ENCODE results near the gene IL1RN. TPM values are rescaled to one million over a fixed set of nuclear protein-coding genes. Genes with fewer than 3 reads are reported as not detected.
A peak's percentile ranks its signal among the peaks of the same experiment; 100 is the strongest.

The IL1RN gene
- total and polyA plus RNA-seq, 2 of the 13 experiments (the other 11 are each of a cell fraction or from before 2014, with no cell fraction given): 21.2 to 101 TPM

- TF ChIP-seq MAF1 (CRISPR knock-in tag; IDR thresholded peaks at IDR 0.05; ENCODE audit: borderline replicate concordance): no peak
- TF ChIP-seq ZSCAN25 (CRISPR knock-in tag; IDR thresholded peaks at IDR 0.05): no peak
- no peak for TF ChIP-seq ZNF556 (CRISPR knock-in tag; IDR thresholded peaks at IDR 0.05; ENCODE audit: borderline replicate concordance)
- TF ChIP-seq ZNF234 (CRISPR knock-in tag; conservative IDR thresholded peaks at IDR 0.05): no peak
- no peak for TF ChIP-seq ZBTB2 (CRISPR knock-in tag; IDR thresholded peaks at IDR 0.05; ENCODE audit: low read depth)
- TF ChIP-seq ZNF33A (CRISPR knock-in tag; IDR thresholded peaks at IDR 0.05; ENCODE audit: borderline replicate concordance): no peak
- TF ChIP-seq TCF7 (IDR thresholded peaks at IDR 0.05; ENCODE audit: low read depth): no peak; the same call in 1 of the 2 replicates
- no peak for TF ChIP-seq STAG1 (CRISPR knock-in tag; IDR thresholded peaks at IDR 0.05)
- TF ChIP-seq FOXA1 (IDR thresholded peaks at IDR 0.05): no peak
- no peak for TF ChIP-seq FOXA1 (CRISPR knock-in tag; IDR thresholded peaks at IDR 0.05)
- peak; percentile 54; the same call in 1 of the 2 replicates for TF ChIP-seq NFIC (IDR thresholded peaks at IDR 0.05; ENCODE audit: low read length)
- no peak for TF ChIP-seq CBFB (CRISPR knock-in tag; IDR thresholded peaks at IDR 0.05)
- TF ChIP-seq ZNF691 (CRISPR knock-in tag; IDR thresholded peaks at IDR 0.05; ENCODE audit: borderline replicate concordance, low read depth): no peak
- no peak for TF ChIP-seq NFKBIZ (CRISPR knock-in tag; IDR thresholded peaks at IDR 0.05)
- no peak for TF ChIP-seq PBX2 (CRISPR knock-in tag; IDR thresholded peaks at IDR 0.05)
- no peak for TF ChIP-seq HDAC2 (CRISPR knock-in tag; IDR thresholded peaks at IDR 0.05)
- no peak for TF ChIP-seq FIP1L1 (IDR thresholded peaks at IDR 0.05; ENCODE audit: borderline replicate concordance, insufficient read depth, low read depth, low read length)
- no peak for TF ChIP-seq ZNF615 (CRISPR knock-in tag; IDR thresholded peaks at IDR 0.05; ENCODE audit: borderline replicate concordance)
- TF ChIP-seq CENPX (CRISPR knock-in tag; IDR thresholded peaks at IDR 0.05): no peak
- TF ChIP-seq TRAFD1 (CRISPR knock-in tag; IDR thresholded peaks at IDR 0.05; ENCODE audit: borderline replicate concordance): no peak
- no peak for TF ChIP-seq ZBTB38 (CRISPR knock-in tag; IDR thresholded peaks at IDR 0.05)
- peak; percentile 8; the same call in 1 of the 2 replicates for TF ChIP-seq ZNF12 (CRISPR knock-in tag; IDR thresholded peaks at IDR 0.05)
- TF ChIP-seq ZNF460 (CRISPR knock-in tag; IDR thresholded peaks at IDR 0.05; ENCODE audit: borderline replicate concordance): no peak
- TF ChIP-seq TRIM24 (CRISPR knock-in tag; IDR thresholded peaks at IDR 0.05): no peak
- peak; percentile 69 for TF ChIP-seq HDAC1 (CRISPR knock-in tag; IDR thresholded peaks at IDR 0.05)
- 0 out of 2 replicates have a peak, but pooled peaks have one; percentile 19 for TF ChIP-seq ZFY (CRISPR knock-in tag; IDR thresholded peaks at IDR 0.05)
Measured at GRCh38 chr2:113124984-113125855, 2.2 kb upstream of the IL1RN start (continued).
